ENCODE data around the gene DYNLL1.

- no peak for TF ChIP-seq CTCF (optimal IDR thresholded peaks at IDR 0.05 in 1 of 3, IDR thresholded peaks at IDR 0.05 in 1 of 3, conservative IDR thresholded peaks at IDR 0.05 in 1 of 3; ENCODE audit: extremely low read depth in 1 of 3, insufficient read depth in 2 of 3, low read length in 3 of 3)
- no peak for TF ChIP-seq EZH2 (IDR thresholded peaks at IDR 0.05; ENCODE audit: low read length)
Measured at GRCh38 chr12:120463712-120464111, 32.2 kb upstream of the DYNLL1 start.

All from keratinocyte (primary cell).